COR-L47 (cell line): ENCODE measurements around the gene SGMS1.
"Not testable (repeated sequence)": the region's sequence is repeated elsewhere in the genome, so short reads cannot be mapped to it uniquely, and the experiment has no call there.

ENCODE experiments used
- DNase-seq: peaks from one replicate; lab custom pipeline; 2025; lab: John Stamatoyannopoulos, UW

The SGMS1 gene

DNA sequence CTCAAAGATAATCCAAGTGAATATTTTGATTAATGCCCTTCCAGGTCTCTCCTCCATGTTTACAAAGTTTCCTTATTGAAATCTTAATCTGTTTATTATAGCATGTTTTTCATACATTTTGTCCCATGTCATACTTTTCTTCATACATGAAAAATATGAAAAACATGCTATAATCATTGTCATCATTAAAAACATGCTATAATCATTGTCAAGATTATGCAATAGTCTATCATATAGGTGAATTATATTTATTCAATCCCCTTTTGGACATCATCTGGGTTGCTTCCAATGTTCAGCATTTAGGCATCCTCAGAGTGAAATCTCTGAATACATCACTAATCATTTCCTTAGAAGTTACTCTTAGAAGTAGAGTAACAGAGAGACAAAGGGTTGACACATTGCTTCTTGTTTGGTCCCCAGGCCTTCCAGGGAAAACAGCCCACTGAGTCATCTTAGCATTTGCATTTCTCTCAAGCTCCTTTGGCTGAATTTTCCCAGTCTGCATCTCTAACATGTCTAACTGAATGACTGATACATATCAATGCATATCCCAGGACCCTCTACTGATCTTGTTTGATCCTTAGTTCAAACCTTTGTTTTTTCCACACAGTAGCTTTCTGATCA lies 87.0 kb downstream of the SGMS1 start:
- DNase-seq = no peak

DNA sequence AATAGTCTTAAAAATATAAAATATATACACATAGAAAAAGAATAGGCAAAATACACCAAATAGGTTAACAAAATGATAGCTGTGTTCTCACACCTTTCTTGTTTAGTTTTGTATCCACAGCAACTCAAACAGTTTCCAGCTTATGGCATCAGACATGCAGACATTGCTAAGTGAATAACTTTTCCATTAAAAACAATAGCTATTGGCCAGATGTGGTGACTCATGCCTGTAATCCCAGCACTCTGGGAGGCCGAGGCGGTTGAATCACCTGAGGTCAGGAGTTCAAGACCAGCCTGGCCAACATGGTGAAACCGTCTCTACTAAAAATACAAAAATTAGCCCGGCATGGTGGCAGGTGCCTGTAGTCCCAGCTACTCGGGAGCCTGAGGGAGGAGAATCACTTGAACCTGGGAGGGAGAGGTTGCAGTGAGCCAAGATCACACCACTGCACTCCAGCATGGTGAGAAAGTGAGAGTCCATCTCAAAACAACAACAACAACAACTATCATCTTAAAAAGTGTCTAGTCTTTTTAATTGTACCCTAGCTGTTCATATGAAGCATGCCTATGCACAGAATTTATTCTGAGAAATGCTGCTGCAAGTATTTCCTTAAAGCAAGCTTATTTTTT lies 88.9 kb downstream of the SGMS1 start:
- DNase-seq = not testable (repeated sequence)

DNA sequence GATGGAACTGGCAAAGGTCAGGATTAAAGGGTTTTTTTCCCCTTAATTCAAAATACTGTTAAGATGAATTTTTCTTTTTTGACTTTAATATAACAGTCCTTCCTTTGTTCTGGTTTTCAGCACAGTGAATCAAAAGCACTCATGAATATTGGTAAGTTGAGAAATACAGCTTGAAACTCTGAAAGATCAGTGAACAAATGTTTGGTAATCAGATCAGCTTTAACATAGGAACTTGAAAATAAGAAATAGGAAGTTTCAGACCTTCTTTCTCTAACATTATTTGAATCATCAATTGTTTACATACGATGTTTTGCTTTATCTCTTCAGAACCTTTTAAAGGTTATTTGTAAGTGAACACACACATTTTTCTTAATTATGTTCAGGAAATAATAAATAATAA lies 90.5 kb downstream of the SGMS1 start:
- DNase-seq = no peak

DNA sequence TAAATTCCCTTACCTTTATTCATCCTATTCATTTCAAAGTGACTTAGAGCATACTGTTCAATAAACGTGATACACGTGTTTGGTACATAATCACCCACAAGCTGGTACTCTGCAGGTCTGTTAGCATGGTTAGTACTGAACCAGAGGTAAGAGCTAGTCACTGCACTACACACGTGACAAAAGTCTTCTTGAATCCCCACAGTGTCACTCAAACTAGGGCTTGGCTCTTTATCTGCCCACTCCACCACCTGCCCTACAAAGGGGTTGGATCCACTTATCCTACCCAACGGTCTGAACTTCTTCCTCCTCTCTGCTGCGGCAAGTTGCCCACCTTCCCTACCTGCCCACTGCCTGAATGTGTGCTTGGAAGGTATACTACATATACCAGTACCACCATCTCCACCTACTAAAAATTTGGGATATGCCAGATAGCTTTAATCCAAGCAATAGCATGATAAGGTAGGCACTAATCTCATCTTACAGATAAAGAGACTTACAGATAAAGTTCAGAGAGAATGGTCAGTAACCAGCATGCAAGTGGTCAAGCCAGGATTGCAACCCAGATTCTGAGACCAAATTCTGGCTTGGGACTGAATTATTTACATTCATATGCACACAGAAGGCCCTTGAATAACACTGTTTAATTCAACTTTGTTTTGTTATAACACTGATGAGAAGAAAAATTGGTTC lies 92.2 kb downstream of the SGMS1 start:
- no peak for DNase-seq

DNA sequence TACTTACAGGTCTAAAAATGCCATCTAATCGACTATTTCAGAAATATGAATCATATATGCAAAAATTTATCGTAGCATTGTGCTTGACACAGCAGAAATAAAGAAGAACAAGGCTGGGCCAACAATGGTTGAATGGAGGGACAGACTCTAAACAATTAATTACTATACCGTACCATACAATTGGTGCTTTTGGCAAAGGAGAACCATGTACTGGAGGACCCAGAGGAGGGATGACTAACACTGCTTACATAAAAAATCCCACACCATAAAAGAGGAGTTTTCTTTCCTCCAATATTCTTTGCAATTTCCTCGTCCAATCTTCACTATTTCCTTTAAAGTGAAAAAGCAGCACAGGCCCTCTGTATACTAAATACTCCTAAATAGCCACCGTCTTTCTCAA lies 94.1 kb downstream of the SGMS1 start:
- no peak for DNase-seq

DNA sequence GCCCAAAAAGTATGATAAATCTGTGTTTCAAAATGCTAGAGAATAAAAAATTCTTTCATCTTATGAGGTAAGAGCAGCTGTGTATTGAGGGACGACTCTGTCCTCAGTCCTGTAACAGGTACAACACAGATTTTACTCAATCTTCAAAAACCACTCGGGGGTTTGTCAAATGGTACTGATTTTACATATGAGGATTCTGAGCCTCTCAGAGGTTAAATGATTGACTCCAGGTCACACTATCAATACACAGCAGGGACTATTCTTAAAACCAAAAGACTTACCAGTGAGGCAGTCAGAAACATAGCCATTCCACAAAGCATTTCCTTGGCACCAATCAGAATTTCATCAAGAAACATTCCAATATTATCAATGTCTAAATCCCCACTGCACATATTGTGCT lies 95.5 kb downstream of the SGMS1 start:
- DNase-seq = no peak

DNA sequence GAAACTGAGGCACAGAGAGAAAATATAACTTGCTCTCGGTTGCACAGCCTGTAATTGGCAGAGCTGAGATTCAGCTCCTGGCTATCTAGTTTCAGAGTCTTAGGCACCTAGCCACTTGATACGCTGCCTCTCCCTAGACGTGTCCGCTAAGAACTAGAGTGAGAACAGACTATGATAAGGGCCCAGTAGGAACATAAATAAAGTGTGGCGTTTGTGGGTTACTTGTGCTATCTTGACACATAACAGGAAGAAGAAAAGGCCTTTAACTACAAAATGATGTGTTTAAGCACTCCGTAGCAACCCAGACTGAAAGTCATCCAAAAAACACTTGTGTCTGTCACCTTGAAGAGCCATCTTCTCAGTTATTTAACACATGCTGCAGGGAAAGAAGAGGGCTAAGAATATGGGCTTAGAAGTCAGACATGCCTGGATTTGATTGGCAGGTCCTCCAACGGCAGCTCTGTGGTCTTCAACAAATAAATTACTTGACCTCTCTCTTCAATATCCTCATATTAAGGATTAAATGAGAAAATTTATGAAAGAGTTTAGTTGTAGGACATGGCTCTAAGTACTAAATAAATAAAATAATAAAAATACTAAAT lies 96.2 kb downstream of the SGMS1 start:
- no peak for DNase-seq

DNA sequence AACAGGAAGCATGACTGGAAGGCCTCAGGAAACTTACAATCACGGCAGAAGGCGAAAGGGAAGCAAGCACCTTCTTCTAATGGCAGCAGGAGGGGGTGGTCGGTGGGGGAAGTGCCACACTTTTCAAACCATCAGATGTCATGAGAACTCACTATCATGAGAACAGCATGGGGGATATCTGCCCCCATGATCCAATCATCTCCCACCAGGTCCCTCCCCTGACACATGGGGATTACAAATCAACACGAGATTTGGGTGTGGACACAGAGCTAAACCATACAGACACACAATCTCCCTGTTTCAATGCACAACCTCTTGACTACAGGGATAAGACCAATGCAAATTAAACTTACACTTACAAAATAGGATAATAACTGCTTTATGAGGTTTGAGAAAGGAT lies 97.6 kb downstream of the SGMS1 start:
- DNase-seq = no peak

DNA sequence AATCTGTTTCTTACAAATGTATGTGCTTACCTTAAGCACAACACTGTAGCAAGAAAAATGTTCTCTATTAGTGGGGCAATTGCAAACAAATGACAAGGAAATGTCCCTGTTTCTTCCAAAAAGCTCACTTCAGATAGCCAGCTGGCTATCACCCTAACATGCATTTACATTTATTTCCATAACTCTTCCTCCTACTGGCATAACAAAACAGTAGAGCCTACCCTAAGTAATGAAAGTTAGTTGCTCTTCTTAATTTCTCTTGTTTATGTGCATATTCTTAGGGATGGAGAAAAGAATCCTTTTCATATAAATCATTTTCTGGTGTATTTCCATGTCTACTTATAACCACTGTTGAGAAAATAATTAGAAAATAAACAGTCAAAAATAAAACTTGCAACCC lies 100.4 kb downstream of the SGMS1 start:
- no peak for DNase-seq

DNA sequence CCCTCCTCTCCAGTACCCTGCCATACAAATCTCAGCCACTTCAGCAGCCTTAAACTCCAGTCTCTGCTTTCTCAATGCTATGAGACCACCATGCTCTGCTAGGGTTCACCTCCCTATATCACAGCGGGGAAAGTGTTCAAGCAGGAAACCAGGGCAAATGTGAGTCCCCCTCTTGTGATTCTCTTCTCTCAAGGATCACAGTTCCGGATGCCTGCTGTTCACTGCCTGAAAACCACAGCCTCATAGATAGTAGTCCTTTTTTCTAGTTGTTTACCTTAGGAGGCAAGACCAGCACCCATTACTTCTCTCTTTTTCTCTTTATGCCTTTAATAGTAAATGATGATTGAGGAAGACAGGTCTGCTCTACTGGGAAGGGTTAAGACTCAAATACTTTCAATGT lies 100.8 kb downstream of the SGMS1 start:
- no peak for DNase-seq

DNA sequence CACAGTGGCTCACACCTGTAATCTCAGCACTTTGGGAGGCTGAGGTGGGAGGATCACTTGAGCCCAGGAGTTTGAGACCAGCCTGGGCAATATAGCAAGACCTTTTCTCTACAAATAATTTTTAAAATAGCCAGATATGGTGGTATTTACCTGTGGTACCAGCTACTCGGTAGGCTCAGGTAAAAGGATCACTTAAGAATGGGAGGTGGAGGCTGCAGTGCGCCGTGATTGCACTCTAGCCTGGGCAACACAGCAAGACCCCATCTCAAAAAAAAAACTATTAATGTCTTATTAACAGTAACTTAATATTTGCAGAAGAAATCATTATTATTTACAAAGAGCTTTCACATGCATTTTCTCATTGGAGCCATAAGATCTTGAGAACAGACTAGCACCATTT lies 103.6 kb downstream of the SGMS1 start:
- no peak for DNase-seq

DNA sequence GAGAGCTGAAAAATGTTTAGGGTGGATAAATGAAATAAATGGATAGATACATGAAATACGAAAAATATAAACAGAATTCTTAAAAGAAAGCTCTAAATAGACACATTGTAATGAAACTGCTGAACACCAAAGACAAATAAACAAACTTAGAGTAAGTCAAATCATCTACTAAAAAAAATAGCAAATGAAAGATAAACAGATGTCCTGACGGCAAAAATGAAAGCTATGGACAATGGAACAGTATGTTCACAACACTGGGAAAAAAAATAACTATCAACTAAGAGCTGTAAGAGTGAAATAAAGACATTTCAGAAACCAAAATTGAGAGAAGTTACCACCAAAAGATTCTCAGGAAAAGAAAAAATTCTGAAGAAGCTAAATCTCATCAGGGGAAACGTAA lies 106.1 kb downstream of the SGMS1 start:
- DNase-seq = no peak

DNA sequence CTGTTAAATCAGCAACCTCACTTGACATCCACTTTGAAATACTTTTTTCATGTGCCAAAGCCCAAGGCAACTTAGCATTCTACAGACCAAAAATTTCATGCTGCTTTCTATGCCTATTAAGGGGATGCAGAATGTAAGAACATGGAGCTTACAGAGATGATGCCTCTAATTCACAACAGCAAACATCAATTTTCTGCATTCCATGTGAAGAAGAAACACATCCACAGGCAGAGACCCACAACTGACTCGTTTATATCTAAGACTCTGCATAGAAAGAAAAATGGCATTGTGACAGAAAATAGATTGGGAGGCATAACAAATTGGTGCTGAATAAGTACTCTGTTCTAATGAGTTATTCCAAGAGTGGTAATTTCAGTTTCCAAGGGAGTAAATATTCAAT lies 107.6 kb downstream of the SGMS1 start:
- DNase-seq = no peak

DNA sequence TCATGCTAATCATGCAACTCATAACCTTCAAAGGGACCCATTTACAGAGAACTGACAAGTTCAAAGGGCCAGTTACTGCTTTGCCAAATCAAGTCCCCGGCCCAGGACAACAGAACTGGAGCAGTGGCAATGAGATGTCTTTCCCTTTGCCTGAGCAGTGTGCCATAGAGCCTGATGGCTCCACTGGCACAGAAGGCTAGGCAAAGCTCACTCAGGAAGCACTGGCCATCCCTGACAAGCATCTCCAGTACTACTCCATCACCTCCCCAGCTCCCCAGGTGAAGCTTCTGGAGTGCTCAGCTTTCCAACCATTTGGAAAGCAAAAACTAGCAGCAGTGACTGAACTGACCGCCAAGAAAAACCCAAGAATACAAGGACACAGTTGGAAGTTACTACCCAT lies 108.3 kb downstream of the SGMS1 start:
- no peak for DNase-seq

DNA sequence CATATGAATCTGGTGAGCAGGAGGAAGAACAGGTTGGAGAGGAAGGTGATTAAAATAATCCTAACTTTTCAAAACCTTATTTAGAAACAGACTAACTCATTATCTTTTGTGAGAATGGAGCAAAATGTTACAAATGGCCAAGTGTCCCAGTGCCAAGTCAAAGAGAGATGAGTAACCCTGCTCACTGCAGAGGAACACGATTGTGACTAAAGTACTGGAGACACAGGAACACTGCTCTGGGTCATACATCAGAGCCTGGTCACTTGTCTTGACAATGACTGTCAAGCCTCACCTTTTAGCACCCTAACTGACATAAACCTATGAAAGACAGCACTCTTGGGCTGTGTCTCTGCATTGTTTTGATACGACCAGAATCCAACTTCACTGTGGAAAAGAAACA lies 108.8 kb downstream of the SGMS1 start:
- no peak for DNase-seq

DNA sequence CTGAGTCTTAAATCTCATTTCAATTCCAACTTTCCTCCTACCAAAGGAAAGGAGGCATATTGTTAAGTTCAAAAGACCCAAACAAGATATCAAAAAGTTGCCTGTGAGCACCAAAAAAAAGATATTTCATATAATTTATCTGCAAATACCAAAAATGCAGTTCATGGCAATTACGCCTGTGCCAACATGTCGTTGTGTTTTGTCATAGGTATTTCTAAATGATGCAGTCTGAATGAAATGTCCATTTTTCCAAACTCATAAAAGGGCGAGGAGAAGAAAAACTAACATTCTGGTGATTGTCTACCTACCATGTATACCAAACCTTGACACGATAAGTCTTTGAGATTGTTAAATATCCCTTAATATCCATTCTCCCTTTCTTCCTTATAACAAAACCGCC lies 109.8 kb downstream of the SGMS1 start:
- DNase-seq = no peak

DNA sequence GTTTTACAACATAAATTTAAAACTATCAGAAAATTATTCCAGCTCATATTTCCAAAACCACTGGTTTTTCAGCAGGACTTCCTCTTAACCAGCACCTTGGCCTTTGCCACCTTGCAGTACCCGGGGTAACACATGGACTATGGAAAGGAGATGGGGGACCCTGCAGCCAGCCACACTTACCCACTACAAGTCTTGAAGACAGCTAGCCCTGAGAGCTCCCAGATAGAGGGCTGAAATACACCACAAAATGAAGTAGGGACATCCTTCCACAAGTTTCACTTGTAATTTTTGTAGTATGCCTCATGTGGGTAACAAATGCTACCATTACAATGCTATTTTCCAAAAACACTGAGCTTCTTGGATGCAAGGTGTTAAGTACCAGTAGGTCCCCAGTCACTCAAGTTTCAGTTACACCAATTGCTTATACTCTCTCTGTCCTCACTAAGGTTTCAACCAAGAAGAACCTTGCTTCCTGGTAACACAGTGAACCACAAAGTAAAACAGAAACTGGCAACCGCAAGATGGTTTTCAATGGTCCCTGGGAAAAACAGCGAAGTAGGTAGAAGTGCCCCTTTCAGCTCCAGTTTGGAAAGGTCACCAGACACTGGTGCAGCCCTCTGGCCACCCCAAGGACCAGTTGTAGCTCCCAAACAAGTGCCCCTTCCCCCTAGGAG lies 110.9 kb downstream of the SGMS1 start:
- DNase-seq = no peak

DNA sequence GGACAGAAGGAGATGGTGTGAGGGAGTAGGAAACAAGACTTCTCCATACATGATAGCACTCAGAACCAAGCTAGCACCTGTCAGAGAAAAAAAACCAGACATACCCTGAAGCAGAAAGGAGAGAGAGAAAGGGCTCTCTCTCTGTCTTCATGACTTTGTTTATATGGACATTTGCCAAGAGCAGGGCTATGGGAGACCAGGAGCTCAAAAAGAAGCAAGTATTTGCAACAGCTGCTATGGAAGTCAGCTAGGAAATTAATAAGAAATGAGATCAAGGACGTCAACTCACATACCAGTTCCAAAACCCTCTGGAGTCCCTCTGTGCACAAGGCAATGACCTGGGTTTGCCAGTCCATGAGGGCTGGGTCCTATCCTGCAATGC lies 111.6 kb downstream of the SGMS1 start:
- DNase-seq = no peak

DNA sequence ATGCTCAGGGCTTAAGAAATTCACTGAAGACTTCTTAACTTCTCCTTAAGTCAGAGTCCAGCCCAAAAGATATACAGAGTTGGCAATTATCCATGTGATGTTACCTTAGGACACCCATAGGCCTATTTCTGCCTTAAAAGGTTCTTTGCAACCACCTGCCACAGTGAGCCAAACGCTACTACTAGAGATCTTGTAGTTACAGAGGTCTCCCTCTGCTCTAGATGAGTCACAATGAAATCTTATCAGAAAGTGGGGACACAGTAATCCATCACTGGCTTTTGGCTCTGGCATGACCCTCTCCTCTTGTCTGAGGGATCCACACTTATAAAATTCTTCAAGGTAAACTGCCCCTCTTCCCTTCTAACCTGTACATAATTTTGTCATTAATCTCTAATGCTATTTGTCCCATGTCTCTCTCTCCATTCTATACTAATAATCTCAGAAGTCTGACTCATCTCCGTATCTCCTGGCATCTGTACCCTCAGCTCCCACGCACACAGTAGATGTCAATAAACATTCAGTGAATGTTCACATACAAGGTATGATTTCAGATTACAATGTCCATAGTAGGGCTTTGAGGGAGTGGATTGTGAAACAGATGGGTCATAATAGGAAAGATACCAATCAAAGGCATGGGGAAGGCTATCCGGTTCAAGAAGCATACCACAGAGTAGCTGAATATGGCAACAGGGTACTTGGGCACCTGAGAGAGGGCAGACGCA lies 112.1 kb downstream of the SGMS1 start:
- no peak for DNase-seq

DNA sequence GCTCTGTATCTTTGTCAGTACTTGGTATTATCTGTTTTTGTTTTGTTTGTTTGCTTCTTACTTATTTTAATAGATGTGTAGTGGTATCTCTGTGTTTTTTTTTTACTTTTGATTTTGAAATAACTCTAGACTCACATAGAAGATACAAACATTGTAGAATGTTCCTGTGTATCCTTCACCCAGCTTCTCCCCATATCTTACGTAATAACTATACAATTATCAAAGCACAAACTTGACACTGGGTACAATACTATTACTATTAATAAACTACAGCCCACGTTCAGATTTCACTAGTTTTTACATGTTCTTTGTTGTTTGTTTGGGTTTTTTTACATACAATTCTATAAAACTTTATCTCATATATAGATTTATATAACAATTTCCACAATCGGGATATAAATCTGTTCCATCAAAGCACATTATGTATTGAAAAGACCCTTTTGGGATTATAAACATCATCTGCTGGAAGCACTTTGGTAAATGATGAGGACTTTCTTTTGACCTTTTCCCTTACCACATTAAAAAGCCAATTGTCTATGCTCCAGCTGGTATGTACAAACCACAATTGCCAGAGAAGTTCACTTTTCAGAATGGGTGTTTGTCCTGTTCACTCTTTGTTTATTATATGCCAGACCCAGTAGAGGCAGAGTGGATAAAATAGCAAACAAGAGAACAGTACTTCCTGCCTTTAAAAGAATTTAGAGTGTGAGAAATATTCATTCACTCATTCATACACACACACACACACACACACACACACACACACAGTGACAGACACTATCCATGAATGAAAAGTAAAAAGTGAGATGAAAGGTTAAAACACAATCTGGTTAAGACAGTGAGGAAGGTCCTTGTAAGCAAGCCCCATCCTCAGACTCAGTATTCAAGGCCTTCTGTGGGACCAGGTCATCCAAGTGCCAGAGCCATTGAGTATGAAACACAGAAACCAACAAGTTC lies 113.0 kb downstream of the SGMS1 start:
- DNase-seq = no peak
